Fibroblast of skin of back (primary cell): ENCODE data around the gene RAB20.
"Not testable (repeated sequence)": the region's sequence is repeated elsewhere in the genome, so short reads cannot be mapped to it uniquely, and the experiment has no call there.

Experiments used
- DNase-seq: peaks from one replicate; pipeline ENCODE4 v3.0.0-alpha.2; 2013

Gene RAB20

DNA sequence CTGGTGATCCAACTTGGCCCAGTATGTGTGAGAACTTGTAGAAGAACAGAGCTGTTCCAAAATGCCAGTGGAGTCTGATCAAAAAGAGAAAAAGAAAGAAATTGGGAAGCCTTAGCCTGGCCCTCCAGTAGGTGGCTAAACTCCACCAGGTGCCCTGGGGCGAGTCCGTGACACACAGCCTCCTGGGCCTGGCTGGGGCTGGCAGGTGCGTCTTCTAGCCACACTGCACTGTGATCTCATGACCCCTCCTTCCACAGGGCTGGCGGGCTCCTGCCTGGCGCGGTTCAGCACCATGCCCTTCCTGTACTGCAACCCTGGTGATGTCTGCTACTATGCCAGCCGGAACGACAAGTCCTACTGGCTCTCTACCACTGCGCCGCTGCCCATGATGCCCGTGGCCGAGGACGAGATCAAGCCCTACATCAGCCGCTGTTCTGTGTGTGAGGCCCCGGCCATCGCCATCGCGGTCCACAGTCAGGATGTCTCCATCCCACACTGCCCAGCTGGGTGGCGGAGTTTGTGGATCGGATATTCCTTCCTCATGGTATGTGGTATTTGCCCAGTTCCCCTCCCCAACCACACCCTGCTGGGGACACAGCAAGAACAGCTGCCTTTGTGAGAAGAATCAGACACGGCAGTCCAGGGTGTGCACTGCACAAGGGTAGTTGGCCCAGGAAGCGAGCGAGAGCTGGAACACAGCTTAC, 53.7 kb downstream of the RAB20 start:
- no peak for DNase-seq

DNA sequence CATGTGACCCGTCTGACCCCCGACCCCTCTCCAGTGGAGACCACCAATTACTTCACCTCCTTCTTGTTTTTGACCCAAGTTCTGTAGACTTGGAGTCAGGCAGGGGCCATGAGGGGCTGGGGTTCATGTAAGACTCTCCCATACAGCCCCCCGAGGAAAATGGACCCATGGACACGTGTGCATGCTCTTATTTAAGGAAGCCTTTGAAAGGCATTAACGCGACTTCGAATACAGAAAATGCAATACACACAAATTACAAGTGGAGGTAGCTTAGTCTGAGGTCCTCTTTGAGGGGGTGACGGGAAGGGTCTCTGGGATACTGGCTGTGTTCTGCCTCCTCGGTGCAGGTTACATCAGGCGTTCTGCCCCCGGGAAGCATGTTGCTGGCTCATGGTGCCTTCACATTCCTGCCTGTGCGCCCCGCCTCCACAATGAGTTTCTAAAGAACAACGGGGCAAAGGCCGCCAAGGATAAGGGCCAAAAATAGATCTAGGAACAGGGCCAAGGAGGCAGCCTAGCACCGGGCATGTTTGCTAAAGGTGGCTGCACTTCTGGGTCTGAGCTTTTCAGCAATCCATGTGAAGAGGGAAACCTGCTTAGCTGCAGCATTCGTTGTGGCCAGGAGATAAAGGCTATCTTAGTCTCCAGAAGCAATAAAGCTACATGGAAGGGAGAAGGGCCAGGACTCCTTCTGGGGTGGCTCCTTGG, 54.5 kb downstream of the RAB20 start:
- DNase-seq, result peak; percentile 31

DNA sequence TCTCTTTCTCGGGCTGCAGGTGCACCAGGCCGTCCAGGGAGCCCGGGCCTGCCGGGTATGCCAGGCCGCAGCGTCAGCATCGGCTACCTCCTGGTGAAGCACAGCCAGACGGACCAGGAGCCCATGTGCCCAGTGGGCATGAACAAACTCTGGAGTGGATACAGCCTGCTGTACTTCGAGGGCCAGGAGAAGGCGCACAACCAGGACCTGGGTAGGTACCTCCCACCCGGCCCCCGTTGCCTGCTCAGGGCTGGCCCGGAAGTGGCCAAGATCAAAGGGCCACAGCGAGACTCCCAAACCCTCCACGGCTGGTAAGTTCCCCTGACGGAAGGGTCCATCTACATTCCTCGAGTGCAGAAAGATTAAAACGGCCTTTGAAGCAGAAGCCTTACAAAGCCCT, 55.1 kb downstream of the RAB20 start:
- DNase-seq, result no peak

DNA sequence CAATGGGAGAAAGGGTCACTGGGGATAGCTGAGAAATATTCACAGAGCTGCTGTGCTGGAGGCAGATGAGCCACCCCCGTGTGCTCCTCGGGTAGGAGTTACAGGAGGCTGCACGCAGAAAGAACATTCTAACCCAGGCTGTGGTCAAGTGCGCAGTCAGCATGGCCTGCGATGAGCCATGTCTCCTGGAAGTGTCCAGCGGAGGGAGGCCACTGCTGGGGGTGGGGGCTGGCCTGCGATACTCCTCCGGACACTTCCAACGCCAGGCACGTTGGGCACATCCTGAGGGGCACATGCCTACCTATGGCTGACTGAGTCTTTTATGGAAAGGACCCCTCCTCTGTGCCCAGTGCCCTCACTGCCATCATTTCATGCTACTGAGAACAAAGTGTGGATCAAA, 55.9 kb downstream of the RAB20 start:
- DNase-seq, result no peak

DNA sequence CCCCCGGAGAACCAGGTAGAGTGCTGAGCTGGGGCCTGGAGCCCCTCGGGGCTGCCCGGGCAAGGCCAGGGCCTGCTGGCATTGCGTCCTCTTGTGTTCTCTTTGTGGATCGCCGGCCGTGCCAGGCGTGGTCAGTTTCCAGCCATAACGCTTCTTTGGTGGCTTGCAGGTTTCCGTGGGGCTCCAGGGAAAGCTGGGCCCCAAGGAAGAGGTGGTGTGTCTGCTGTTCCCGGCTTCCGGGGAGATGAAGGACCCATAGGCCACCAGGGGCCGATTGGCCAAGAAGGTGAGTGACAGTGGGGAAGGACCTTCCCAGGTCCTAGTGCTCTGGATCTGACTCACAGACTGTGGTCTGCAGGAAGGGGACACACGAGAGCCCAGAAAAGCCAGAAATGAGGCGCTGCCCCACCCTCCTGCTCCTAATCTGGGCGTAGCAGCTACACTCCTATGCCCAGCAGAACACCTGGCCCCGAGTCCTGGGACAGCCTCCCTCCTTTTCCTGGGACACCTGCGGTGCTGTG, 57.5 kb downstream of the RAB20 start:
- no peak for DNase-seq

DNA sequence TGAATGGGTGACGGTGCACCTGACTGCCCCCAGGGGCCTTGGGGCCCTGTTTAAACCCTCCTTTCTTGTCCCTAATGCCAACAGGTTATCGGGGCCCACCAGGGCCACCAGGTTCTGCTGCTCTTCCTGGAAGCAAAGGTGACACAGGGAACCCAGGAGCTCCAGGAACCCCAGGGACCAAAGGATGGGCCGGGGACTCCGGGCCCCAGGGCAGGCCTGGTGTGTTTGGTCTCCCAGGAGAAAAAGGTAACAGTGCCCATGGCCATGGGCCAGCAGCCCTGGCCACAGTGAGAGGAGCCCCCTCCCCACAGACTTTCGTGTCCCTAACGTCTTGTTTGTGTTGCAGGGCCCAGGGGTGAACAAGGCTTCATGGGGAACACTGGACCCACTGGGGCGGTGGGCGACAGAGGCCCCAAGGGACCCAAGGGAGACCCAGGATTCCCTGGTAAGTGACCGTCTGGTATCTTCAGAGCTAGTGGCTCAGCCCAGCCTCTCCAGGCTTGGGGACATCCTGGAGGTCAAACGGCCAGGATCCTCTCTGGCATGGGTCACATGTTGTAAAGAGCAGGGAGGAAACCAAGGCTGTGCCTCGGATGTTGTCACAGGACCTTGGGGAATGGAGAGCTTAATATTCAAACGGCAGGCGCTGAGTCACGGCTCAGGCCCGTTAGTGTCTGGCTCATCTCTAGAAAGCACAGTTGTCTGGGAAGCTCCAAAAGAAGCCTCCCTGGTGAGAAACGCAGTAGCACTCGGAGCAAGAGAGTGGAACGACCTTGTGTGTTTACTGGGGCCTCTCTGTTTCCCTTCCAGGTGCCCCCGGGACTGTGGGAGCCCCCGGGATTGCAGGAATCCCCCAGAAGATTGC, 58.3 kb downstream of the RAB20 start:
- peak; percentile 69 for DNase-seq

DNA sequence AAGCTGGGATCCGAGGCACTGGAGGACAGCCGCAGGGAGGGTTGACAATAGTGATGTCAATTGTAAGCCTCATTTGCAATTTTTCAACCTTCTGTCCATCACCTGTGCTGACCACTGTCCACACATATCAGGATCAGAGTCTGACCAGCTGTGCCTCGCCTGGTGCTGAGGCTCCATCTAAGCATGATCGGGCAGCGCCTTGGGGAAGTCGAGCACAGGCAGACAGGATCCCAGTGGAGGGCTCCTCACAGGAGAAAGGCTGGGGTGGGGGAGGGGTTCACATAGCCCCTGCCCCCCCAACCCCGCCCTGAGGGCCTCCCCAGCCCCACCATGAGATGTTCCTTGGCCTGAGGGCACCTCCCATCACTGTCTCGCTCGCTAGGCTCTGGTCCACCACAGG, 60.3 kb downstream of the RAB20 start:
- no peak for DNase-seq

DNA sequence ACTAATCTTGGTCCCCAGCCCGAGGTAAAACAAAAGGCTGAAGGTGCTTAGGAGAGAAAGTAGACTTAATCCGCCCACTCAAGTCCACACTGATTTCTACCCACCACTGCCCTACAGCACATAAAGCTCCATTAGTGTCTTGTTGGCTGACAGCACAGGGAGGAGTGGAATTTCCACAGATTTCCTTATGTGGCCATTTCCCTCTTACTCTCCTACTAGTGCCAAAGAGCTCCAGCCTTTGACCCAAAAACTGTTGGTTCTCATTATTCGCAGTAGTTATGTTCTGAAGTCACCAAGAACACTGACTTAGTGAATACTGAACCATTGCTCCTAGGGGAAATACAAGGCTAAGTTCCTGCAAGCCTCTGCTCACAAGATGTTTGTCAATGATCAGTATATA, 61.2 kb downstream of the RAB20 start:
- DNase-seq, result no peak

DNA sequence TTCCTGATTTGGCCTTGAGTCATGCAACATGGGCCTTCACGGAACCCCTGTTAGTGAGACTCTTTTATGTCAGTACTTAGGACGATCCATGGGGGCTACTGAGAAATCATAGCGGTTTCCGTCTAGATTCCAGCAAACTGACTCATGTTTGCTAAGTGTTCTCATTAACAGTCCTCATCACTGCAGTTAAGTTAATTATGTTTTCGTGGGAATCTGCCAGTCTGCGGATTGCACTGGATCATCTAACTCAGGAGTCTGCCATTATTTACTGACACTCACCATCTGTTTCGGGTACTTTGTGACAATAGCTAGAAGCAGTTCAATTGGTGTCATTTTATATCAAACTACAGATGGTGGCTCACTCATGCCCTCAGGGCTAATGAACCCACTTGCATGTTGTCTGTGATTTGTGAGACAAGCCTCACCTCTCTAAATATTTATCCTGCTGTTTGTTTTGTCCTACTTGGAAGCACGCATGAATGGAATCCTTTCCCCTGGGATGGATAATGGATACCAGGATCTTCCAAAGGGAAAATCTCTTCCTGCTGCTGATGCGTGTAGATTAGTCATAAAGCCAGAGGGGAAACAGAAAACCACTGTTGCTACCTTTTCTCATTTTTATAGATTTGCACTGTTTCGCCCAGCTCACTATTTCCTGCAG, 61.8 kb downstream of the RAB20 start:
- peak; percentile 86 for DNase-seq

DNA sequence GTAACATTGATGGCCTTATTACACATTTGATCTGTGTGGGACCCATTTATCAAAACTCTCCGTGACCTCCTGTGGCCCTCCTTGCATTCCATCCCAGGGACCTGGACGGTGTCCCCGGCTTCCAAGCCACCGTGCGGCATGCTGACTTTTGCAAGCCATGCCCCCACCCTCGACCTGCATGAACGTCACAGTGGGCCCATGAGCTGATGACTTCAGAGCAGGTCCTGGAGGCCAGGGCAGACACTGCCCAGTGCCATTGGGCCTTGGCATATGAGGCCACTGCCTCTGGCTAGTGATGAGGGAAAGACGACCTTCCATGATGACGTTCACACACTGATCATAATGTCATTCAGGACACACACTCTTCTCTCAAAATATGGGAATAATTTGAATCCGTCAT, 62.8 kb downstream of the RAB20 start:
- no peak for DNase-seq

DNA sequence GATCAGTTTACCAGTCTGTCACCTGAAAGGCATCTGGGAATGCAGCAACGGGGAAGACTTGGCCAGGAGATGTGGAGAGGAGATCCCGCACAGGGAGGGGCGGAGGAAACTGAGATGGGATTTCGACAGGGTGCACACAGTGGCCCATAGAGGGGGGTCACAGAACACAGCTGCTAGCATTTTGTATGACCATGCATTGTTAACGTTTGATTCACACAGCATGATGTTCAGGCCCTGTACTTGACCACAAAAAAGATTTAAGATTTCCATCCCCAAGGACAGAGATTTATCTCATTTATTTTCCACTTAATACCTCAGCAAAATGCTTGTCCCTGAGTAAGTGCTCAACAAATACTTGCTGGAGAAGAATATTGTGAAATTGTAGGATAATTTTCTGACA, 63.2 kb downstream of the RAB20 start:
- DNase-seq, result peak; percentile 26

DNA sequence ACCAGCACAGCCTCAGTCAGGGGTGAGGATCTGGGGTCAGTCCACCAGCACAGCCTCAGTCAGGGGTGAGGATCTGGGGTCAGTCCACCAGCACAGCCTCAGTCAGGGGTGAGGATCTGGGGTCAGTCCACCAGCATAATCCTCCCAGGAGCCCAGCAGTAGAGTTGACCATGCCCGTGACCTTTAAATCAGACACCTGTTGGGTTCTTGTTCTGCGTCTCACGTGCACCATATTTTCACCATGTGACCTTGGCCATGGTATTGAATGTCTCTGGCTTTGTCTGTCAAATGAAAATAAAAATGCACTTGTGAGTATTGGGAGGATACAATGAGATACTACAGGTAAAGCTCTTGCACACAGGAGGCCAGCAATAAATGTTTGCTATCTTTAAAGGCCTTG, 63.6 kb downstream of the RAB20 start:
- DNase-seq, result not testable (repeated sequence)

DNA sequence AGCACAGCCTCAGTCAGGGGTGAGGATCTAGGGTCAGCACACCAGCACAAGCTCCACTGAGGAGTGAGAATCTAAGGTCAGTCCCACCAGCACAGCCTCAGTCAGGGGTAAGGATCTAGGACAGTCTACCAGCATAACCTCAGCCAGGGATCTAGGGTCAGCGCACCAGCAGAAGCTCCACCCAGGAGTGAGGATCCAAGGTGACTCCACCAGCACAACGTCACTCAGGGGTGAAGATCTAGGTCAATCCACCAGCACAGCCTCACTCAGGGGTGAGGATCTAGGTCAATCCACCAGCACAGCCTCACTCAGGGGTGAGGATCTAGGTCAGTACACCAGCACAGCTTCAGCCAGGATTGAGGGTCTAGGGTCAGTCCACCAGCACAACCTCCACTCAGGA, 64.5 kb downstream of the RAB20 start:
- no peak for DNase-seq

DNA sequence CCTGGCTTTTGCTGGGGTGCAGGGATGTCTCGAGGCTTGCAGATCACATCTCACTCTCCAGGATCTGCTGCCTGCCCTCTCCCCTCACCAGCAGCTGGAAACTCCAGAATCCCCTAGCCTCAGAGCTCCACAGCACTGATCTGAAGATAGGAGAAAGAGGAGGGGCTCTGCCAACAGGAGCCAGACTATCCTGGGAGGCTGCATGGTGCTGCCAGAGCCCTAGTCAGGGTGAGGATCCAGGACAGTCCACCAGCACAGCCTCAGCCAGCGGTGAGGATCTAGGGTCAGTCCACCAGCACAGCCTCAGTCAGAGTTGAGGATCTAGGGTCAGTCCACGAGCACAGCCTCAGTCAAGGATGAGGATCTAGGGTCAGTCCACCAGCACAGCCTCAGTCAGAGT, 65.2 kb downstream of the RAB20 start:
- DNase-seq, result no peak

DNA sequence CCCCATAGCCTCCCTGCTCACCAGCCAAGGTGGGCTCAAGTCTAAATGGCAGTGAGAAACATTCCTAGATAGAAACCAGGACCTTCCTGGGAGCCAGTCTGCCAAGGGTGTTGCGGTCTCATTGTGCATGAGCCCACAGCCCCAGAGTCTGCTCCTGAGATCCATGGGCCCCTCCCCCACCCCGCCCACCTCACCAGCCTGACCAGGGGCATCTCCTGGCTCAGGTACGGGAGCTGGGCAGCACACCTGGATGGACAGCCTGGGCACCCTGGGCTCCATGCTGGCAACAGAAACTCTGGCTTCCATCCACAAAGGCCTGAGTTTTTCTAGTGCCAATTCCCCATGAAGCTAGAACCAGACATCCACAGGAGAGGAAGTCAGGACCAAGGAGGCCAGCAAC, 65.6 kb downstream of the RAB20 start:
- no peak for DNase-seq

DNA sequence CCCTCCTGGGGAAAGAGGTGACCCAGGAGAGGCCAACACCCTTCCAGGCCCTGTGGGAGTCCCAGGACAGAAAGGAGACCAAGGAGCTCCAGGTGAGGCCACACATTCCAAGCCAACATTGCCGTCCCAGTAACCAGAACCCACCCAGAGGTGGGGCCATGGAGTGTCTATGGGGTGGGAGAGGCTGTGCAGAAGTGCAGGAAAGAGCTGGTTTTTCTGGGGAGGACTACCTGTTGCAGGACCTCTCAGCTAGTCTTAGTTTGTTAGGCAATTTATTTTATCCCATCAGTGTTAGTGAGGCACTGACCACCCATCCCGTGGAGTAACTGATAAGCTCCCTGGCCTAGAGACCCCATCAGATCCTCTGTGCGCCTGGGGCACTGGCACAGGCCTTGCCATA, 66.1 kb downstream of the RAB20 start:
- DNase-seq, result no peak

DNA sequence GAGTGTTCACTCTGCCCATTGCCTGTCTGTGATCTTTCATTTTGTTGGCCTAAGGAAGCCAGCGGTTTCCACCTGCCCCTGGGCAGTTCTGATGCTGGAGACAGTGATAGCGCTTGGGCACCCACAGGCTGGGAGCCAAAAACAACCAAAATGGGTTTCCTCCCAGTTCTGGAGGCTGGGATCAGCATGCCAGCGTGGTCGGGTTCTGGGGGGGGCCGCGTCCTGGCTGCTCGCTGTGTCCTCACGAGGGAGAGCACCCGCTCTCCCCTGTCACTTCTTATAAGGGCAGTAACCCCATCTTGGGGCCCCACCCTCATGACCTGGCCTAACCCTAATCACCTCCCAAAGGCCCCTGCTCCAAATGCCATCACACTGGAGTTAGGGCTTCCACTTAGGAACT, 67.9 kb downstream of the RAB20 start:
- DNase-seq, result no peak

DNA sequence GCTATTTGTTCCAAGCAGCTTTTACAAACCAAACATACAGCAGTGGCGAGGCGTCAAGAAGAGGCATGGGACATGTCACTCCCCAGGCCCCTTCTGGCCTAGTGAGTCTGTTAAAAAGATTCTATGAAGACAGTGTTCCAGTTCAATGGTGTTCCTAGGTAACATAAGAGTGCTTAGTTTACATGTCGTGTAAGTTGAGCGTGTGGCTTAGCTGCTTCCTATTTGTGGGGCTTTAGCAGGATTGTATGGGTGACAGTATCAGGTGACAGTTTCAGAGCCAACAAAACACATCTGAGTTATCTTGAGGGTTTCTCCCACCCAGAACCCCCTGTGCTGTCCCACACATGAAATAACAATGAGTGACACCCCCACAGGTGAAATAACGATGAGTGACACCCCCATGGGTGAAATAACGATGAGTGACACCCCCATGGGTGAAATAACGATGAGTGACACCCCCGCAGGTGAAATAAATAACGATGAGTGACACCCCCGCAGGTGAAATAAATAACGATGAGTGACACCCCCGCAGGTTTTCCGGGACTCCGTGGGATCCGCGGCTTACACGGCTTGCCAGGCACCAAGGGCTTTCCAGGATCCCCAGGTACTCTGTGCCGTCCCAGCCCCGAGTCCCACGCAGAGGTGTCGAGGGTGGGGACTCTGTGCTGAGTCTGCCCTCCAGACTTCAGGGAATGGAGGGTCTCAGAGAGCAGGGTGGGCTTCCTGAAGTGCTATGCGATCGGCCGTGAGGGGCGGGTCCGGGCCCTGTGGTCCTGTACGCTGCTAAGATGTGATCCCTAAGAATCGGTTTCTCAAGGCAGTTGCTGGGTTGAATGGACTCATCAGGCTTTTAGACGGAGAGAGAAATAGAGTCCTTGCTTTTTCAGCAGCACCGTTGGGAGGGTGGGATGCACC, 68.6 kb downstream of the RAB20 start:
- DNase-seq, result no peak

DNA sequence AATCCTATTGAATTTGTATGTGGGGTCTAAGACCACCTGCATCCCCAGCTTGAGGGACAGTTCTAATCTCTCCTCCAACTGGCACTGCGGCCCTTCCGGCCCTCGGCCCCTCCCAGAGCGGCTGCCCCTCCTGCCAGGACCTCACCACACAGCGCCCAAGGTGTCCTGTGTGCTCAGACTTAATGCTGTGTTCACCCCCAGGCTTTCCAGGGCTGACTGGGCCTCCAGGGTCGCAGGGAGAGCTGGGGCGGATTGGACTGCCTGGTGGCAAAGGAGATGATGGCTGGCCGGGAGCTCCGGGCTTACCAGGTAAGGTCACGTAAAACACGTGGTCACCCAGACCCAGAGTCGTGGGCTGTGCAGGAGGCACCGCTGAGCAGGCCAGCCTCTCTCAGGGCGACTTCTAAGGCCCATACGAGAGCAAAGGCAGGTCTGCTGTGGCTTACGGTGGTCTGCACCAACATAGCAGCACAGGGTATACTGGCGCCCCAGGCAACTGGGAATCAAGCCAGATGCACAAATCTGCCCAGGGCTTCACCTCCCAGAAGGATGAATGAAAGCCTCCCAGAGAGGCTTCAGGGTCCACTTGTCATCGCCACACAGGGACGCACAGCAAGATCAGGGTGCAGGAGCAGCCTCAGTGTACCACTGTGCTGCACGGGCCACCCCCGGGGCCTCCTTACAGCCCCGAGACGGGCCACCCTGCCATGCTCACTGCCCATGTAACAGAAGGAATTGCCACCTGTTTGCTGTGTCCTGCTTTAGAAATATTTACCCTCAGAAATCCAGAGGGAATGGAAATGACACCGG, 69.4 kb downstream of the RAB20 start:
- DNase-seq, result no peak

DNA sequence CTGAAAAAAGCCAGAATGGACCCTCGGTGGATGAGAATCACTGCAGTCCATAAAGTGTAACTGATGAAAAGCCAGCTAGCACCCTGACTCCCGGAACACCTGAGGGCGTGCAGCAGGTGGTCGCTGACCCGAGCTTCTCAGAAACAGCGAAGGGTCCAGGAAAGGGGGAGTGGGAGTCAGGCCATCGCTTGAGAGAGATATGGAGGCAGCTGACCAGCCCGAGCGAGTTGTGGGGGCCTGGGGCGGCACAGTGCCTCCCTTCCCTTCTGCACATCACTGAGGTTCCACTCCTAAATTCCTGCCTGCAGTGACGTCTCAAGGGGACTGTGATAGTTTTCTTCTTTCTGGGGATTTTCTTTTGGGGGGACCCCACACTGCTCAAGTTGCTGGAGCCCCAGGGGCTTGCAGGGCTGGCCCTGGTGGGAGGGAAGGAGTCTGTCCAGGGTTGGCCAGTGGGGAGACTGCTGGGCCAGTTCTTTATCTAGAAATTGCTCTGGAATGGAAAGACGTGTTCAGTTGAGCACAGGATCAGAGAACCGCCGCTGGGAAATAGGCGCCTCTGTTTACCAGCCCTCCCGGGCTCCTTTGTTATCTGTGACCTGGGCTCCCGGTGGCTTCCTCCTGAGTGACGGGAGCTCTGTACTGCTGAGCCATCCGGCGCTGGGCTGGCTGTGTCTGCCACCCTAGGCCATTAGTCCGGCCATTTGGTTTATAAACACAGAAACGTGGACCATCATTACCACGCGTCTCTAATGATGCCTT, 71.3 kb downstream of the RAB20 start:
- no peak for DNase-seq
